Activated T-helper 1 cell treated with anti-CD3 and anti-CD28 coated beads, Interleukin-2, amount 50 U/mL, for 16 hours (primary cell): Measurements from ENCODE around the gene EPB41L5.
"Not testable (repeated sequence)": the region's sequence is repeated elsewhere in the genome, so short reads cannot be mapped to it uniquely, and the experiment has no call there.

Experiments used
- DNase-seq, 2 donors: peaks; one replicate each; pipeline ENCODE4 v3.0.0-alpha.2; 2020; ENCODE audit warnings: low read depth in 1 of 2, low spot score in 1 of 2

EPB41L5 gene

DNA sequence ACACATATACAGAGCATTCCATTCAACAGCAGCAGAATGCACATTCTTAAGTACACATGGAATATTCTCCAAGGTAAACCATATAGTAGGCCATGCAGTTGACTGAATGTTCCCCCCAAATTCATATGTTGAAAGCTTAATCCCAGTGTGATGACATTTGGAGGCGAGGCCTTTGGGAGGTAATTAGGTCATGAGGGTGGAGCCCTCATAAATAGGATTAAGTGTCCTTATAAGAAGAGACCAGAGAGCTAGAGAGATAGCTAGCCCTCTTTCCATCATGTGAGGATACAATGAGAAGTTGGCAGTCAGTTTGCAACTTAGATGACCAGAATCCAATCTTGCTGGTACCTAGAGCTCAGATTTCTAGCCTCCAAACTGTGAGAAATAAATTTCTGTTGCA lies 182.7 kb downstream of the EPB41L5 start:
- DNase-seq, result no peak

DNA sequence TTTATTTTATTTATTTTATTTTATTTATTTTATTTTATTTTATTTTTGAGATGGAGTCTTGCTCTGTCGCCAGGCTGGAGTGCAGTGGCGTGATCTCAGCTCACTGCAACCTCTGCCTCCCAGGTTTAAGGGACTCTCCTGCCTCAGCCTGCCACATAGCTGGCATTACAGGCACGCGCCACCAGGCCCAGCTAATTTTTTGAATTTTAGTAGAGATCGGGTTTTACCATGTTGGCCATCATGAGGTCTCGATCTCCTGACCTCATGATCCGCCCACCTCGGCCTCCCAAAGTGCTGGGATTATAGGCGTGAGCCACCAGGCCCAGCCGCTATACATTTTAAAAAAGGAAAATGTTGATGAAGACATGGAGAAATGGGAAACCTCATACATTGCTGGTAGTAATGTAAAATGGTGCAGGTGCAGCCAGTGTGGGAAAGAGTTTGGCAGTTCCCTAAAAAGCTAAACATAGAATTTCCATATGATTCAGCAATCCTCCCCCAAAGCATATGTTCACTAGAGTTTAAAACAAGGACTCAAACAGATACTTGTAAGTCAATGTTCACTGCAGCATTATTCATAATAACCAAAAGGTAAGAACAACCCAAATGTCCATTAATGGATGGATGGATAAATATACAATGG lies 187.1 kb downstream of the EPB41L5 start:
- not testable (repeated sequence) for DNase-seq

DNA sequence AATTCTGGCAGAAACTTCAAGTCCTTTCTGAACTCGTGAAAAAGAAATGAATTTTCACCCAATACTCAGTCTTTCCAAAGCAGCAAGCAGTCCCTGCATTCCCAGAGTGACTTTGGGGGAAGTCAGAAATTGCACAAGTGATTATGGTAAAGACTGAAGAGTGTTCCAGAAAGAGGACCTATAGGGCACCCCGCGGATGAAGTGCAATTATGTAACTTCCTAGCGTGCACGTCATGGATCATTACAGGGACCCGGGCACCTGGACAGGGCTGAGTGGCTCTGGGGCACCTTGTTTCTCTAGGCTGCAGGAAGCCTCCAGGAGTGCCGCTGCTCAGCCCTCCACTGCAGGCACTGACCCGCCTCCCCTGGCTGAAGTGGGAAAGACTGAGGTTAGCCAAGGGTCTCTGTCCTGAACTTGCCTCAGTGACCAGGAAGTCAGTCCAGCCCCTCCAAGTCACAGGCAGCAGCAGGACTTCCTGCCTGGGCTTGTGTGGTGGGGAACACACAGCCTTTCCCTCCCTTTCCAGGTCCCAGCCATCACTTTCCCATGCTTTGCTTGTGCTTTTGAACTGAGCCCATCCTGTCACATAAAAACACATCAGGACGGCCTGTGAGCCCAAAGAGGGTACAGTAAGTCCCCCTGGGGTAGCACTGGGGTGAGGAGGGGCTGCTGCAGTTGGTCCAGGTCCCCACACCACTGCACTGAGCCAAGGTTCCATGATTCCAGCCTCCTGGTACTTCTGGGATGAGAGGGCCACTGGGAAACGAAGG lies 190.6 kb downstream of the EPB41L5 start:
- DNase-seq, result no peak

DNA sequence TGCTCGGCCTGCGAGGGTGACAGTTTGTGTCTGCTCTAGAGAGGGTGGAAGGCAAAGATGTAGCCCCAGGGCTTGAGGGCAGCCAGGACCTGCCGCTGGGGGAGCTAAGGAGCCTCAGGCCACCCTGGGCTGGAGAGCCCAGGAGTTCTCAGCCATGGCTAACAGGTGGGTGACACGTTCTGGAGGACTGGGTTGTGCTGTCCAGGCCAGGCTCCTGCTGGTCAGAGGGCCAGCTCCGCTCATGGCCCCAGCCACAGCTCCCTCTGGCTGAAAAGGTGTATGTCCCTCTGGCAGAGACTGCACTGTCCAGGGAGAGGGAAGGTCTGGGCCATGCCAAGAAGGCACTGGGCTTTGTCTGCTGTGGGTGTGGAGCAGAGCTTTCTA lies 191.1 kb downstream of the EPB41L5 start:
- no peak for DNase-seq

DNA sequence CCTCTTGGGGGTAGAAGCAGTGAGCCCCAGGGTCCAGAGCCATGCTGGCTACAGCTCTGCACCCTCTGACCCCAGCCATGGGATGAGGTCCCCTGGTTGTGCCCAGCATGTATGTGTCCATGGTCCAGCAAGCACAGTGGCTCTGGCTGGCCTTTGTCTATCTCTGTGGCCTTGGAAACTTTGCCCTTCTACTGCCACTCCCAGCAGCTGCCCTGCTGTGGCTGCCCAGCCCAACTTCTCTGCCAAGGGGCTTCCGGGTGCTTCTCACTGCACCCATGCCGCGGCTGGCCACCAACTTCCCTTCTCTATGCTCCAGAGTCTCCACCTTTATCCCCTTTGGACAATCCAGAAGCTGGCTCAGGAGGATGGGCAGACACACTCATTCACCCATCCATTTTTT lies 191.5 kb downstream of the EPB41L5 start:
- DNase-seq, result no peak

DNA sequence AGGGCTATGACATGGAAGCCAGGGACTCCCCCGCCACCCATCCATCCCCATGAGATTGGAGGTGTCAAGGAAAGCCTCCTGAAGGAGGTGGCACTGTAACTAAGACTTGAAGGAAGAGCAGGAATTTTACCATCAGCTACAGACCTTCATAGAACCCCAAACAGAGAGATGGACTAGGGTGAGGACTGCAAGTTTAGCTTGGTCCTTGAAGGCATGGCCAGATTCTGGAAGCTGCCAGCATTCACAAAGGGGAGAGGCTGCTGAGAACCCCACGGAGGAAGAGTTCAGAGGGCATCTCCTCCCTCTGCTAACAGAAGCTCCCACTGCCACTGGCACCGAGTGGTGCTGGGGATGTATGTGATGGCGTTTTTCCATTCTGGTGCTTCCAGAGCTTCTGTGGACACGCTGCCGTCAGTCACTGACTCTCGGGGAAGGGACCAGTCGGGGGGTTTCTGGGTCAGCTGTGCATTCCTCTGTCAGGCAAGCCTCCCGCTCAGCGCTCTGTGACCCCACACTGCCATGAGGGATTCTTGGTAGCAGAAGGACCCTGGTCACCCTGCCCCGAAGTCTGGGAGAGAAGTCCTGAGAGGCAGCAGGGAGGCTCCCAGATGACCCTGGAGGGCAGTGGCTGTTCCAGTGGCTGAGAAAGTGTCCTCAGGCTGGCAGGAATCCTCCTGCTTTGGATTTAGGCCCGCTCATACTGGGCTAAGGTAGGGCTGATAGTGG lies 192.2 kb downstream of the EPB41L5 start:
- DNase-seq, result no peak

DNA sequence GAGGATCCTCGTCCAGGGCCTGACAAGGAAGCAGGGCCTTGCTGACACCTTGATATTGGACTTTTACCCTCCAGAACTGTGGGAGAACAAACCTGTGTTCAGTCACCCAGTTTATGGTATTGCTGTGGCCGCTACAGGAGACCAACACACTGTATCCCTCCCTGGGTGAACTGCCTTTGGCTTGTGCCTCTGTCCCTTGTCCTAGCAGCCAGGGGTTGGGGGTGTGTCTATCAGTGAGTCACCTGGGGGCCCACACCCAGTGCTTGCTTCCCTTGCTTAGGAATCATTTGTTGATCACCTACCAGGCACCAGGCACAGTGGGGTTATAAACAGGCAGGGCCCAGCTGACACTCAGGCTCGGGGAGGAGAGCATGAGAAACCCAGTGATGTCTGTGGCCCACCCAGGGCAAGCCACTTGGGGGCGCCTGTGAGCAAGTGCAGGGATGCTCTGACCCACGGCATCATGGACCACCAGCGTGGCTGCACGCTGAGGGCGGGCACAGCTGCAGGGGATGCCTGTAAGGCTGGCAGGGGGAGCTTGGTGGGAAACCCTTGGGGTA lies 193.2 kb downstream of the EPB41L5 start:
- no peak for DNase-seq

DNA sequence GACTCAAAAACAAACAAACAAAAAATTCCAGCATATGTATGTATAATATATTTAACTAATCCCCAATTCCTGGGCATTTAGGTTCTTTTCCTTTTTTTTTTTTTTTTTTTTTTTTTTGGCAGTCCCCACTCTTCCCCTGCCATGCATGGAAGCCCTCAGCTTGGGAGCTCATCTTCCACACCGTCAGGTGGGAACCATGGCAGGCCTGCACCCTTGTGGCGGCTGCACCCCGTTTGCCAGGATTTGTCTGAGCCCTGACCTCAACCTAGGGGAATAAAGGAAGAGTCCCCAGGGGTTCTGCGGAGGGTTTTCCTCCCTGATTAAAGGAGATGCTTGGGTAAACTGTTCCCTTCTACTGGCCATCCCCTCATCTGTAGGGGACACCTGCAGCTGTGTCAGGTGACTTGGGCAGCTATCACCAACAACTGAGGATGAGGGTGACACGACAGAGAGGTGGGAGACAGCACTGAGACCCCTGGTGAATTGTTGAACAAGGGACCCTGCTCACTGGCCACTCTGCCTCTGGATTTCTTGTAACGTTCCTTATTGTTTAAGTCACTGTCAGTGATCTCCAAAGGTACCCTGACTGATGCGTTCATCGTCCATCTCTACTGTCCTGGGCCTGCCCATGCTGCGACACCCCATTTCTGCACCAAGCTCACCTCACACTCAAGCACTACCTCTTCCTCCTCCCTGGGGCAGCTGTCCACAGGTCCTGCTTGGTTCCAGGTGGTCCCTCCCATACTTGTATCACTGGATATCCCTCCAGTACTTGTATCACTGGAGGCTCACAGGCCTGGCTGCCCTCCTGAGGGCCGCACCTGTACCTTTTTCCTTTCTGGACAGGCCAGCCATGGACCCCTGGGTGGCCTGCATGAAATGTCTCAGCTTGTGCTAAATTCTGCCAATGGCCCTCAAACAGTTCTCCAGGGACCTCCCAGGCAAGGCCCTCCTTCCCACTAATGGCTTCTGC lies 195.8 kb downstream of the EPB41L5 start:
- DNase-seq, result no peak

DNA sequence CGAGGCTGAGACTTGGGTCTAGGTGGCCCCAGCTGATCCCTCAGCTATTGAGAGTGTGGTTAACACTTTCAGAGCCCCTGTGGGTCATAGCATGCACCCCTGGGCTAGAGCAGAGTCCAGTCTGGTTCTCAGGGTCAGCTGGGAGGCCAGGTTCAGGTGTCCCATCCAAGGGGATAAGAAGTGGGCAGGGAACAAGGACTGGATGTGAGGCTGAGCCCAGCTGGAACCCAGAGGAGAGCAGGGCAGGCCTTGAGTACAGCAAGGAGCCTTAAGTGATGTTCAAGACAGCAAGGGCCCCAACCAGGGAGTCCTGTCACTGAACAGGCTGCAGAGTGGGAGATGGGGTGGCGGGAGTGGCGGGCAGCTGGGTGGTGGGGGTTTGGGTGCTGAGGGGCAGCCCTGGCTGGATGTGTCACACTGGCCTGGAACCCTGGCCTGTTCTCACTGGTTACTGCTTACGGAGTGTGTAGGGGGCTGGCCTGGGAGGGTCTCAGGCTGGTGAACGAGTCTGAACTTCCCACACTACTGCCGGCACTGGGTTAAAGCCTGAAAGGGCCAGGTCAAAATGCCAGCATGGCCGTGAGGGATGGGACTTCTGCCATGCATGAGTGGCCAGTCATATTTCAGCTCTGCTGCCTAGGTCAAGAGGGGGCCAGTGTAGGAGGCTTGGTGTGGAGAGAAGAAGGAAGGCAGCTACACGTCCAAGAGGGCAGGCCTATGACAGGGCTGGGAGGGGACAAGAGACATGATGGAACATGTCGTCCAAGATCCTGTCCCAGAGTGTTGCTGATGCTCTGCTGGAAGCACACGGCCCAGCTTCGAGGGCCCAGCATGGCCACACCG lies 196.8 kb downstream of the EPB41L5 start:
- DNase-seq, result no peak

DNA sequence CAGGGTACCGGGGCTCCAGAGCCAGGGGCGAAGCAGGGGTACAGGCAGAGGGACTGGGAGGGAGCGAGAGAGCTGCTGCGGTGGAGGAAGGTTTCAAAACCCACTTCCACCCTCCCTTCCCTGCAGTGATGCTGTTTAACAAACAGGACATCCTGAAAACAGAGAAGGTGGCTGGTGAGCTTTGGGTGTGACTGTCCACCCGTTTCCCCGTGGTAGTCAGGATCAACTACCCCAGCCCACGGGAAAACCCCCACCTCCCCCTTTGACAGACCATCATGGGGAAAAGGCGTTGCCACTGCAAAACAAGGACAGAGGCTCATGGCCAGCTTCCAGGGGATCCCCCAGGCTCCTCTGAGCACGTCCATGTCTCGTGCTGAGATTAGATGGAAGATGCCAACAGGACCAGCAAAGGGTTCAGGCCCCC lies 197.4 kb downstream of the EPB41L5 start:
- DNase-seq, result no peak

DNA sequence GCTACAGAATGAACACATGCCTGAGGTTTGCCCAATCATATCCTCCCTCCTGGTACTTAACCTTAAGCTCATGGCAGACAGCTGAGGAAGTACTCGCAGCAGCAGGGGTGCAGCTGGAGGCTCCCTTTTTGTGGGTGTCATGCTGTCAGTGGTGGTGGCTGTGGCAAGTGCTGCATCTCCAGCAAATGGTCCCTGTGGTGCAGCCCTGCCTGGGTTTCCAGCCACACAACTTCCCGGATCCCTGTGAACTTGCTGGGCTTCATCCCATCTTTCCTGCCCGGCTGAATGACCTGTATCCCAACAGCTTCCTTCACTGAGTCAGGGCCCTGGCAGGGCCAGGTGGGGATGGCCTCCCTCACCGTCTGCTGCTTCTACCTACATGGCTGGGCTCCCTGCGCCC lies 205.3 kb downstream of the EPB41L5 start:
- DNase-seq, result no peak

DNA sequence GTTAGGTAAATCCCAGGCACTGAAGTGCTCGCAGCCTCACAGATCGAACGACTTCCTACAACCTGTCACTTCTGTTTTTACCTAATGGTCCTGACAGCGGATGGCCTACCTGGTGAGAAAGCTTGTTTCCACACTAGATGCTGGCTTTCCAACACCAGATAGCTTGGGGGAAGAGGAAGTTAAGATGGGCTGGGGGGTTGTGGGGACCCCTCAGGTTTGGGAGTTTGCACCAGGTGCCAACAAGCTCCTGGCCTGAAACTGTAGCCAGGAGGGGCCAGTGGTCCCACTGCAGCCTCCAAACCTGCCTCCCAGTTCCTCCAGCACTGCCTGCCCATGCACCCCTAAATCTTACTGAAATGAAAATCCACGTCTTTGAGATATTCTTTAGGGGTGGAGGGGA lies 206.4 kb downstream of the EPB41L5 start:
- no peak for DNase-seq

DNA sequence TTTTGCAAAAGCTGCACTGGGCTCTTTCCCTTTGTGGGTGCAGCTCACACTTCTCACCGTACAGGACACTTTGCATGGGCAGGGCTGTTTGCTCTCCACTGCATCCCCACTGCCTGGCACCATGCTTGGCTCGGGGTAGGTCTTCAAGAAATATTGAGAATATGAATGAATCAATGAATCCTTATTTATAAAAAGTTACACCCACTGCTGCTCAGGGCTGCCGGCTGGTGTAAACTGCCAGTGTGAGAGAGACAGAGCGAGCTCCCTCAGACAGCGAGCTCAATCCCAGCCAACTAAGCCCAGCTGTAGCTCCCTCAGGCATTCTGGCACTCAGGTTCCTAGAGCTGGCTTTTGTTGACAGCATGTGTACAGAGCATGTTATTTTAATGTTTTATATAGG lies 206.9 kb downstream of the EPB41L5 start:
- no peak for DNase-seq

DNA sequence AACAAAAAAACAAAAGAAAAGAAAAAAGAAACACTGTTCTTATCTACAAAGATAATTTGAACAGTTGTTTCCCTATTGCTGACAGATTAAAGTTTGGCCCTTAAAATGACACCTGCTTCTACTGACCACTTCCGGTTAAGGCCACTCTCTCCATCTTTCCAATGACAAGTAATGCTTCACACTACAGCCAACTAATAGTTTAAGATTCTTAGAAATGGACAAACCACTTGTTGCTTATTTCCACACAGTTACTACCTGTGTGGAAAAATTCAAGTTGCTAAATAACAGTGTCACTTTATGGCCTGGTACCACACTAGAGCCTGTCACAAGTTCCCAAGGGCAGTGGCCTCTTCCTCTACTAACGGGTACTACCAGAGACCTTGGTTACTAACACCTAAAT lies 207.9 kb downstream of the EPB41L5 start:
- DNase-seq, result no peak

DNA sequence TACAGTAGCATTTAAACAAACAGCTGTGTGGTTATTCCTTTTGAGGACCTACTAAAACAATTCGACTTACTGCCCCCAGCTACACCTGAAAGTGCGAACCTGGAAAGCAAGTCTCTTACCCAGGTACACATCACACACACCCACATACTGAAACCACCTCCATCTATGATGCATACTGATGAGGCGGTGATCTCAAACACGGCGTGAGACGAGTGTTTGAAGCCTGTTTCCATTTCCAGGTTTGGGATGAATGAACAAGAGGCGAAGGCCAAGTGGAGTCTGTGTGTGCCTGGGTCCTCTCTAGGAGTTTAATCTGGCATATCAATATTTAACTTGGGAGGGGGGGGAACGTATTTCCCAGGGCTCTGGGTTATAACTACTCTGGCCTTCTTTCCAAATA lies 208.7 kb downstream of the EPB41L5 start:
- no peak for DNase-seq

DNA sequence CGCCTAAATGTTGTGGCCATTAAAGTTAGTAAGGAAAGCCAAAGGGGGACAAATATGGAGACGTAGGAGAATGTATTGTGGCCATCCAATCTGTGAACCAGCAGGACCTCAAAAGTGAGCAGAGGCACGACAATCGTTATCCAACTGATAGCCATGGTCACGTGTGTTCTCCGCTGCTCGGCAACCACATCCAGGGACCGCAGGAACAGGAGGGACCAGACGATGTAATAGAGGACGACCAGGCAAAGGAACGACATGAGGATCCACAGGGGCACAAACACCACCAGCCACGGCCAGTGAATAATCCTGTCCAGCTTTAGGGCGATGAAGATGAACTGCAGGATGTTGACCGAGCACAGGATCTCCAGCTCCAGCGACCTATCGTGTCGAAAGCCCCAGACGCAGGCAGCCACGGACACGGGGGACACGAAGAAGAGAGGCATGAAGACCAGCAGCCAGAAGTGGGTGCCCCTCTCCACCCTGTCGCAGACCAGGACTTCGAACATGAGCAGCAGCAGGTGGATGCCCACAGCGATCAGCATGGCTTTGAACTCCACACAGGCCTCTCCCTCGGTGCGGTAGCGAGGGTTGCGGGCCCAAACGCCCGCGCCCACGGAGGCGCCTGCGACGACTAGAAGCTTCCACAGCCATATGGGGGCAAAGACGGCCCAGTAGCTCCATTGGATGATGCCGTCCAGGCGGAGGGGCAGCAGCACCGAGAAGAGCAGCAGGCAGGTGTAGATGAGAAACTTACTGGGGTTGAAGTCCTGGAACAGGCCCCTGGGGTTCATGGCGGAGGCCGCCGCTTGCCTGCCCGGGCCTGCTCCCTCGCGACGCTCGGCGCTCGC lies 209.5 kb downstream of the EPB41L5 start:
- no peak for DNase-seq

DNA sequence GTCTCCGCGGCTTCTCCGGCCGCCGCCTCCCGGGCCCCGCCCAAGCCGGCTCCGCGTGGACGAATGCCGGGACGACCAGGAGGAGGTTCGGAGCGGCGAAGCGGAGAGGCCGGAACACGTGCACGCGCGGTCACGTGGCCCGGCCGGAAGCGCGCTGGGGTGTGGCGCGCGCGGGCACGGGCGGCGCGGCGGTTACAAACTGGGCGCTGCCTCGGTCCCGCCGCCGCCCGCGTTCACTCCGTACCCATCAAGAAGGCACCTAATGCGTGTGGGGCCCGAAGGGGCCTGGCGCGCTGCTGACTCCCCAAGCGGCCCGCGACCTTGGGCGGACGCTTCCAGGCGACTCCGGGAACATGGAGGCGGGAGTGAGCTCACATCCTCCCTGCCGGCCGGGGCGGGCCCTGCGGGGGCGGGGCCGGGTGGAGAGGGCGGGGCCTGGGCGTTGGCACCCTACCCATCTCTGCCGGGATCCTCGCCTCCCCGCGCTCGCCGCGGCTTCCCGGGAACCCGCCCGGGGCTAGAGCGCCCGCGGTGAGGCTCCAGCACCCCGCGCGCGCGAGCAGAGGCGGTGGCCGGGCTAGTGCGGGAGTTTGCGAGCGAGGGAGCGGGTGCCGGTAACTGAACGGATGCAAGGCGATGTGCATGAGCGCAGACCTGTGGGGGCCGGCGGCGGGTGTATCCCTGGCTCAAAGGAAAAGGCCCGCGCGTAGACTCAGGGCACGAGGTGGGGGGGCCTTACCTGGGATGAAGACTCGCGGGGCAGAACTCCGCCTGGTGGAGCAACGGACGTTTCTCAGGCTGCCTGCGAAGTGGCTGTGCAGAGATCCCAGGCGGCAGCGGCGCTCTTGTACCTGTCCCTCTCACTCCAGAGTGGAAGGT lies 210.4 kb downstream of the EPB41L5 start, which contains the start of gene TMEM185B:
TMEM185B (minus strand) TSS at position 367 of the 879 bp plus-strand sequence. CDS start 424 bp downstream, outside the sequence.
- peak; percentile 79 to 80 for DNase-seq

DNA sequence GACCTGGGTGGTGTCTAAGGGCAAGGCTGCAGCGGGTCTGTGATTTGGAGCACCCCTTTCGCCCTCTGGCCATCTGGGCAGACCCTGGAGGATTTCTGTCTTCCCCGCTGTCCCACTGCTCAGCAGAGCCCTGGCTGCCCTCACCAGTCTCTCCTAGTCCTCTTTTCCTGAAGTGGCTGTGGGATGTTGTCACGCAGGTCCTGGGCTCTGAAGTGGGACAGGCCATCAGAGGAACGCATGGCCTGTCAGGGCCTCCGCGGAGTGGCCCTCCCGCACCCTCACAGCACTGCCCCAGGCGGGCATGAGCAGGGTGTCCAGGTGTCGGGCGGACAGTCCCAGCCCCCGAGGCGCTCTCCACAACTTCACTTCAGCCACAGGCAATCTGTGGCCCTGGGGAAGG lies 211.4 kb downstream of the EPB41L5 start:
- DNase-seq, result no peak
